GM19324 (cell line): ENCODE measurements around the gene TNS3.

Experiments used
- ATAC-seq: cut with Tn5 transposase; IDR thresholded peaks from one replicate; pipeline ENCODE4 v1.9.1; 2021; ENCODE audit warnings: mild to moderate bottlenecking, moderate library complexity; ENCODE audit not compliant: unreplicated experiment, low FRiP score

Gene TNS3

DNA sequence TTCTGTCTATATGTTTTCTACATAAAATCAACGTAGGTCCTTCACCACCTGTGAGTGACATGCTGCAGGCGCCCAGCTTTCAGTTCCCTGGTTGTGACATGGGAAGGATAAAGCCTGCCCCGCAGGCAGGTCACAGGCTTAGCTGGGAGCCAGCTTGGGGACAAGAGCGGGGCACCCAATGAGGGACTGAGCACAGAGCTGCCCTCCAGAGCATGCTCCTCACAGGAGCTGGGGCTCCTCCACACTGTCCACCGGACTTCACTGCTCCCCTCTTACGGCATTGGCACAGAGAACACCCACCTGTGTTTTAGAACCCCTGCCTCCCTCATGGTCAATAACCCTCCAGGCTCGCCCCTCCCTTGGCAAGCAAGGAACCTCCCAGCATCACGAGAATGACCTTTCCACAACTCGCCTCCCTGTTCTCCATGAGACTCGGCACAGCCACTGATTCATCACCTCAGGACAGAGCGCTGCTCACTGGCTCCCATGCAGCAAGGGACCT, 187.1 kb downstream of the TNS3 start:
- ATAC-seq: no peak

DNA sequence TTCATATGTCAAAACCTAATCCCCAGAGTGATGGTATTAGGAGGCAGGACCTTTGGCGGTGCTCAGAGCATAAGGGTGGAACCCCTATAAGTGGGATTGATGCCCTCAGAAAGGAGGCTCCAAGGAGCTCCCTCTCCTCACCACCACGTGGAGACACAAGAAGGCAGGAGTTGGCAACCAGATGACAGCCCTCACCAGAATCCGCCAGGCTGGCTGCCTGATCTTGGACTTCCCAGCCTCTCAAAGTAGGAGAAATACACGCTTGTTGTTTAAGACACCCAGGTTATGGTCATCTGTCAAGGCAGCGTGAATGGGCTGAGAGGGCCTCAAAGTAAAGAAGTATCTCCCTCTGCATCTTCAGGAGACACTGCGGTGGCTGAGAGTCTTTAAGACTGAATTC, 187.7 kb downstream of the TNS3 start:
- no peak for ATAC-seq

- no peak for ATAC-seq
These were observed 188.5 kb downstream of the TNS3 start for GRCh38 chr7:47393406-47393805.

DNA sequence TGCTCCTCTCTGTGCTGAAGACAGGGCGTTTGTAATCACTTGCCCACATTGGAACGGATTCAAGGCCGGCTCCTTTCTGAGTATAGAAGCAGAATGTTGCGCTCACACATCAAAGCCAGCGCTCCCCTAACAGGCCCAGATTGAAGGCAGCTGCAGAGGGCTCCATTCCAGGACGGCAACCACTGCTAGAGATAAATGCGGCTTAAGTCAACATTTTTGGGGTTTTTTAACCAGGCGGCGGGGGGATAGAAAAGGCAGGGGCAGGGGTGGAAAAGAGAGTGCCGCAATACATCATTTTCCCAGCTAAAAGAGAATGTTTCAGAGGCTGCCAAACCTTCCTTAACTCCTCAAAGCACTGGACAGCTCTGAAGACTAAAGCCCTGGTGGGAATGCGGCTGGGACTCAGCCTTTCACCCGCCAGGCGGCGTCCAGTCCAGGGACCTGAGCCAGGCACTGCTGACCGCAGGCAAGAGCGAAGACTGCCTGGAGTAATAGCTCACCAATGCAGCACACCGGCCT, 189.6 kb downstream of the TNS3 start:
- ATAC-seq: no peak

GRCh38 chr7:47391726-47392125, 190.2 kb downstream of the TNS3 start:
- no peak for ATAC-seq

DNA sequence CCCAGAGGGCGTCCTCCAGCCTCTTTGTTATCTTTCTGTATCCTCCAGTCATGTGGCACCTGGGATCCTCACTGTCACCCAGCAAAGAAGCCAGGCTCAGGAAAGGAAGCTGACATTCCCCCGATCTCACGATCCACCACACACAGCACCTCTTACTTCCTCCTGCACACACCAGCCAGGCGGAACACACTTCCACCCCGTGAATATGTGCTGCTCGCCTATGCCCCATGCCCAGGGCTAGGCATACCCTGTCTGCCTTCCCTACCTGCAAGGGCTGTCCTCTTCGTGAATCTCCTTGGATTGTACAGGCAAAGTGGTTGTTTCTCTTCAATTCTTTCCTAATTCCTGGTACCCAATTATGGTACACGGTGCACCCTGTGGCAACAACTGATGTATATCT, 191.0 kb downstream of the TNS3 start:
- no peak for ATAC-seq

DNA sequence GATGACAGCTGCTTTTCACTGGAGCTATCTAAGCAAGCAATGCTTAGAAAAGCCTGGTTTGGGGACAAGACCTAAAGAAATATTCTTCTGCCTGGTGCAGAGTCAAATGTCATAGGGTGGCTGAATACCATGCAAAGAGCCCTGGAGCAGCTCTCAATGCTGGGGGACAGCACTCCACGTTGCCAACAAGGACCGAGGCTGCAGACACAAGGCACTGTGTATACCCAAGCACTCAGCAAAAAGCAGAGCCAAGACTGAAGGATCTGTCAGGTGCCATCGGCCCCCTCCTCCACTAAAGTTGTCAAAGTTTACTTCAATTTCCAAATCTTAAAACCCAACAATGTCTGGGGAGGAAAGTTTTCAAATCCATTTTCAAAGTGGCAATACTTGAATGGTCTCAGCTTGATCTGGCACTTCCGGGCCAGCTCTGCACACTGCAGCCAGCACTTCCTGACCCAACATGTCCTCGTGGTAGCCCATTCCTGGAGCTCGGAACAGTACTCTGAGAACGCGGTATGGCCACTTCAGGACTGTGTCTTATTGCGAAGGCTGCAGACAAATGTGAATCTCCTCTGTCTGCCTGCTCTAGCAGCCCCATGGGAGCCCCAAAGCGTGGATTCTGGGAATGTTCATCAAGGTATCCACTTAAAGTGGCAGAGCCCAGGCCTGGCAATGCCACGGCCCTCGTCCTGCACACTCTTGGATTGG, 191.8 kb downstream of the TNS3 start:
- no peak for ATAC-seq

- no peak for ATAC-seq
These were observed 192.6 kb downstream of the TNS3 start for GRCh38 chr7:47389171-47389922.

DNA sequence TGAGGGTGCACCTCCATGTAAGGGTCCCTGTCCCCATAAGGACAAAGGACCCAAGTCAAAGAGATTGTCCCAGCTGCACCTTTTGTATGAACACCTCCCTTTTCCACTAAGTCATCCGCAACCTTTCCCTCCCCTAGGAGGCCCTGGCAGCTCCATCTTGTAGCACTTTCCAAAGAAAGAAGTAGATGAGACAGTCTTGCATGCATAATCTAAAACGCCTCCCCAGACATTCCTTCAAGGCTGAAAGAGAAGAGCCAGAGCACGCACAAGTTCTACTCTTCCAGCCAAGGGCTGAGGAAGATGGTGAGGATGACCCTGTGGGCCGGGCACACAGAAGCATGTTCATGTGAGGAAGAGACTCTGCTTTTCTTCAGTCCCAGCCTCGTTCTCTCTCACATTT, 194.4 kb downstream of the TNS3 start:
- ATAC-seq: no peak

- no peak for ATAC-seq
These were observed 195.6 kb downstream of the TNS3 start for GRCh38 chr7:47386273-47386835.

DNA sequence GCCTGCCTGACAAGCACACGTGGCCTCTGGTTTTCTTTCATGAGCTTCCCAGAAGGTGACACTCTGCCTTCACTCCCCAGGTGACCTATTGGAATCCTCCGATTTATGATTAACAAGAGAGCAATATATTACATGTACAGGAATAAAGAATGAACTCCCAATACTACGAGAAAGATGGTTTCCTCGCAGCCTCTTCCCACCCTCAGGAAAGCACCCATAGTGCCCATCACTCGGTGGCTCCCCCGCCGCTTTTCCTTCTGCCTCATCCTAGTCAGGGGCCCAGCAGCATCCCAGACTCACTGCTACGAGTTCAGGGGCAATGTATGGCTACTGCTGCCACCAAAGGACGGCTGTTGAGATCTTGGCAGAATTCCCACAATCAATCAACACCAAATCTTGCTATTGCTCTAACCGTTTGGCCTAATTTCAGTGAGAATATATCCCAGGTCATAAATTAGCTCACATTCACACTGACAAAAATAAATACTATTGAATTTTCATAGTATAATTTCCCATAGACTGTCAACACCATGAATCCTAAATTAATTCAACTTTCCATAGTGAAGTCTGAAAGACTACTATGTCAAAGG, 196.3 kb downstream of the TNS3 start:
- ATAC-seq: no peak

GRCh38 chr7:47384755-47385535, 197.0 kb downstream of the TNS3 start:
- ATAC-seq: no peak

GRCh38 chr7:47383696-47384445, 198.0 kb downstream of the TNS3 start:
- no peak for ATAC-seq

- no peak for ATAC-seq
These were observed 198.8 kb downstream of the TNS3 start for GRCh38 chr7:47383072-47383471.

DNA sequence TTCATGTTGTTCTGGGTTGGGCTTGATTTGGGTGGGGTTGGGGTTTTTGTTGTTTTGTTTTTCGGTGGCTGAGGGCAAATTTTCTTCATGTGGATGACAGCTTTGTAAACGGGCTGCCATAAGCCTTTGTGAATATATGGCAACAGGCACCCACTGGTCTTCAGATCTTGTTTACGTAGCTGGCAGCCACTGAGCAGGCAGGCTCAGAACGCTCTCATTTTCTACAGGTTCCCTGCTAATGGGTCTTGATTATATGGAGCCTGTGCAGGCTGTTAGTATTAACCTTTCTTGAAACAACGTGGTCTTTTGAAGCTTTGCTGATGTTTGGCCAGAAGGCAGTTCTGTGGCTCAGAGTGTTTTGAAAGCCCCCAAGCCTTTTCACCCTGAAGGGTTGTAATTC, 199.7 kb downstream of the TNS3 start:
- ATAC-seq: no peak

- ATAC-seq: no peak
These were observed 200.8 kb downstream of the TNS3 start for GRCh38 chr7:47381134-47381495.

DNA sequence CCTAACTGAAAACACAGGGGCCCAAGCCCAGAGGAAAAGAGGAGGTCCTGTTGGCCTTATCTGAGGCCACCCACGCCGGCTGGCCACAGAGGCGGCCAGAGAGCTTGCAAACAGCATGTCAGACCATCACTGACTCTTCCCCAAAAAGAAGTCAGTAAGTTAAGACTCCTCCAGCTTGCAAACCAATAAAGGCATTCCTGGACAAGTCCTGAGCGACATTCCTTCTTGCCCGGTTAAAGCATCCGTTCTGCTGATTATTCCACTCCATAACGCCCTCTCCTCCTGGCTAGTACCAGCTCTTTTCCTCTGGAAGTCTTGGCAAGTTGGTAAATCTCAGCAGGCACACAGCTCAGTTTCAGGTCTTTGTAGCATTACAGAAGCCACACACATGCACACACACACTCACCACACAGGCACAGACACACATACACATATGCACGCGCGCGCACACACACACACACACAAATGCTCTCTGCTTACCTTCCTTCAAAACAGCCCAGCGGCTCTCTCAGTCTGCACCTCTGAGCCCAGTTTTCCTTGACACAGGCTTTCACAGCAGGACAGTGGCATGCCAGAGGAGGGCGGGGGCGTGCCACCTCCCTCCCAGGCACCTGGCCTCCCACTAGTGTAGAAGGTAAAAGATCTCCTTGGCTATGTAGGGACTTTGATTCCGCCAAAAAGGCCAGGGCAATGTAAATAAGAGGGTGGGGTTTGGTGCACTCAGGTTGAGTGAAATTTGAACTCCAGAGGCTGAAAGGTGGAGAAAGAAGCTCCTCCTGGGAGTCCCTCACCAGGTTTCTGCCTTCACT, 201.4 kb downstream of the TNS3 start:
- ATAC-seq: no peak

- ATAC-seq: no peak
These were observed 202.1 kb downstream of the TNS3 start for GRCh38 chr7:47379629-47380324.
